PC-3 (cell line): Measurements from ENCODE around the gene MEIOSIN.

ENCODE experiments used
- CTCF ChIP-seq: fragments of 300-600 bp; sonication (generic); conservative IDR thresholded peaks from 2 replicates; pipeline ENCODE4 v1.5.1; 2017; ENCODE audit warnings: antibody characterized with exemption, low read depth, mild to moderate bottlenecking, low read length
- EZH2 ChIP-seq: fragments of 300-600 bp; sonication (generic); IDR thresholded peaks from one replicate; pipeline ENCODE4 v1.6.1; 2017; ENCODE audit warnings: antibody characterized with exemption, mild to moderate bottlenecking, low read length; ENCODE audit not compliant: unreplicated experiment
- EZH2phosphoT487 ChIP-seq: fragments of 300-600 bp; sonication (generic); IDR thresholded peaks from 2 replicates; pipeline ENCODE4 v1.6.1; 2018; ENCODE audit warnings: mild to moderate bottlenecking, antibody characterized with exemption, low read length, borderline replicate concordance

DNA sequence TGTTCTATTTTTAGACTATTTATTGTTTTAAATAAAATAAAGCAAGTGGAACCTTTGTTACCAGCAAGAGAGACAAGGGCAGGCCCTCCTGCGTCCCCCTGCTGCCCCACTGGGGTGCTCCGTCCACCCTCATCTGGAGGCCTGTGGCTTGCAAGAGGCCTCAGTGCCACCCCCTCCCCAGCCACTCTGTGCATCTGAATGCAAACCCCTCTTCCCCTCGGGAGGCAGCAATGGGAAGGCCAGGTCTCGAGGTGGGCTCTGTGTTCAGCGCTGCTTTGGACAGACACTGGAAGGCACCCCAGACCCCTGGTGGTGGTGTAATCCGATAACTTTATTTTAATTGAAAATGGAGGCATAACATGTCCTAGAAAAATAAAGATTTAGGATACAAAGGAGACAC lies 31.2 kb downstream of the MEIOSIN start:
- TF ChIP-seq EZH2 (no peak), CTCF (no peak), EZH2phosphoT487 (no peak)
